Smooth muscle cell (in vitro differentiated cells): ENCODE measurements around the gene WT1. TPM values are rescaled to one million over a fixed set of nuclear protein-coding genes. Genes with fewer than 3 reads are reported as not detected.
"Not testable (repeated sequence)": the region's sequence is repeated elsewhere in the genome, so short reads cannot be mapped to it uniquely, and the experiment has no call there.

Source experiments
- DNase-seq: peaks from one replicate; lab custom pipeline; 2025; ENCODE audit not compliant: unreplicated experiment; lab: John Stamatoyannopoulos, UW
- H2AFZ ChIP-seq: fragments of 200-600 bp; sonication (generic); 2 replicates; pipeline ENCODE4 v1.6.0; 2016; ENCODE audit warnings: antibody characterized with exemption, low read depth, mild to moderate bottlenecking
- H3F3A ChIP-seq: fragments of 200-600 bp; sonication (generic); 2 replicates; pipeline ENCODE4 v1.6.0; 2017; ENCODE audit warnings: antibody characterized with exemption, low read depth
- H3K27ac ChIP-seq: fragments of 200-600 bp; sonication (generic); 2 replicates; pipeline ENCODE4 v1.5.1; 2016; ENCODE audit warnings: low read depth, mild to moderate bottlenecking
- H3K27me3 ChIP-seq: fragments of 200-600 bp; sonication (generic); 2 replicates; pipeline ENCODE4 v1.6.1; 2016; ENCODE audit warnings: low read depth, mild to moderate bottlenecking
- H3K36me3 ChIP-seq: fragments of 200-600 bp; sonication (generic); 2 replicates; pipeline ENCODE4 v1.5.1; 2016; ENCODE audit warnings: low read depth
- H3K4me1 ChIP-seq: fragments of 200-600 bp; sonication (generic); 2 replicates; pipeline ENCODE4 v1.5.1; 2016; ENCODE audit warnings: low read depth
- H3K4me2 ChIP-seq: fragments of 200-600 bp; sonication (generic); 2 replicates; pipeline ENCODE4 v1.6.0; 2016; ENCODE audit warnings: mild to moderate bottlenecking
- H3K4me3 ChIP-seq: fragments of 200-600 bp; sonication (generic); 2 replicates; pipeline ENCODE4 v1.5.1; 2016; ENCODE audit warnings: mild to moderate bottlenecking
- H3K79me2 ChIP-seq: fragments of 200-600 bp; sonication (generic); 2 replicates; pipeline ENCODE4 v1.6.0; 2016; ENCODE audit warnings: low read depth, mild to moderate bottlenecking
- H3K9ac ChIP-seq: fragments of 200-600 bp; sonication (generic); 2 replicates; pipeline ENCODE4 v1.6.0; 2016; ENCODE audit warnings: low read depth
- H3K9me3 ChIP-seq: fragments of 200-600 bp; sonication (generic); replicated peaks from 2 replicates; pipeline ENCODE4 v1.5.1; 2016; ENCODE audit warnings: low read depth
- H4K20me1 ChIP-seq: fragments of 200-600 bp; sonication (generic); 2 replicates; pipeline ENCODE4 v1.6.0; 2016; ENCODE audit warnings: low read depth
- CTCF ChIP-seq: fragments of 200-600 bp; sonication (generic); IDR thresholded peaks from 2 replicates; pipeline ENCODE4 v1.5.1; 2017; ENCODE audit warnings: borderline replicate concordance, mild to moderate bottlenecking, antibody characterized with exemption; ENCODE audit not compliant: insufficient read depth, poor library complexity, severe bottlenecking
- WGBS: methylation state at CpG from one replicate; pipeline ENCODE4 v1.1.7; 2016; ENCODE audit warnings: low lambda C conversion rate; 5-methylcytosine and 5-hydroxymethylcytosine counted together
- polyA plus RNA-seq: library from polyadenylated mRNA; unstranded; fragments of >200 nt; fragmentation: Nextera tagmentation; extraction: Ambion mirVana; gene quantifications from 2 replicates; pipeline ENCODE4 v1.2.1, GENCODE V29; 2016
- total RNA-seq: library from RNA; depleted of rRNA; stranded (reverse); fragments of >200 nt; gene quantifications from 2 replicates; pipeline ENCODE4 v1.2.3, GENCODE V29; 2014

WT1 gene
- total and polyA plus RNA-seq, 2 experiments from 2014 or later: not detected

- Histone ChIP-seq H3K4me2 (no peak overlapping the region), H3K27ac (no peak overlapping the region), H3K27me3 (peaks cover 8% of the 10 kb centered on the region), H3F3A (no peaks in the 10 kb centered on the region), H4K20me1 (no peaks in the 10 kb centered on the region), H3K9ac (no peak overlapping the region), H2AFZ (no peak overlapping the region), H3K4me3 (no peak overlapping the region), H3K36me3 (no peaks in the 10 kb centered on the region), H3K9me3 (no peaks in the 10 kb centered on the region), H3K4me1 (no peaks in the 10 kb centered on the region), H3K79me2 (no peaks in the 10 kb centered on the region)
- 43% methylated on average over 4 of the region's 4 CpGs for WGBS
- TF ChIP-seq CTCF: no peak
- DNase-seq: no peak
Observed at GRCh38 chr11:32472226-32472625, 36.9 kb upstream of the WT1 start.

GRCh38 chr11:32471544-32471943 is 36.2 kb upstream of the WT1 start:
- H3K4me3 ChIP-seq, H3K9ac ChIP-seq, H3K4me1 ChIP-seq, H3K27ac ChIP-seq, H3K36me3 ChIP-seq, H3K9me3 ChIP-seq, H2AFZ ChIP-seq, H3K27me3 ChIP-seq, H3K4me2 ChIP-seq, H4K20me1 ChIP-seq, H3K79me2 ChIP-seq, DNase-seq, H3F3A ChIP-seq: not testable (repeated sequence)
- WGBS: 84% methylated on average over 4 of the region's 4 CpGs

GRCh38 chr11:32469791-32470190 is 34.5 kb upstream of the WT1 start:
- Histone ChIP-seq H4K20me1 (no peaks in the 10 kb centered on the region), H3K27me3 (no peaks in the 10 kb centered on the region), H3K27ac (no peak overlapping the region), H3F3A (no peaks in the 10 kb centered on the region), H2AFZ (no peak overlapping the region), H3K4me2 (no peak overlapping the region), H3K79me2 (no peaks in the 10 kb centered on the region), H3K9ac (no peak overlapping the region), H3K4me1 (no peaks in the 10 kb centered on the region), H3K4me3 (no peak overlapping the region), H3K36me3 (no peaks in the 10 kb centered on the region), H3K9me3 (no peaks in the 10 kb centered on the region)
- 88% methylated on average over 1 of the region's 1 CpG for WGBS
- no peak for DNase-seq
- no peak for TF ChIP-seq CTCF

- no peak for TF ChIP-seq CTCF
- no peak overlapping the region for H3K9ac ChIP-seq
Observed at GRCh38 chr11:32466279-32466915, 31.1 kb upstream of the WT1 start.

More at GRCh38 chr11:32466279-32466915, 31.1 kb upstream of the WT1 start:
- DNase-seq: no peak
- no peaks in the 10 kb centered on the region for H3K79me2 ChIP-seq
- H3K9me3 ChIP-seq: no peaks in the 10 kb centered on the region
- H3F3A ChIP-seq: no peaks in the 10 kb centered on the region
- peak overlapping the region; percentile 65 for H3K4me2 ChIP-seq
- no peaks in the 10 kb centered on the region for H4K20me1 ChIP-seq
- H3K4me1 ChIP-seq: no peaks in the 10 kb centered on the region
- H3K27me3 ChIP-seq: no peaks in the 10 kb centered on the region
- no peak overlapping the region for H3K27ac ChIP-seq
- no peaks in the 10 kb centered on the region for H3K36me3 ChIP-seq
- H3K4me3 ChIP-seq: no peak overlapping the region
- H2AFZ ChIP-seq: no peak overlapping the region
- WGBS: 39% methylated on average over 5 of the region's 5 CpGs
